ENCODE results near the gene DCUN1D2. TPM values are rescaled to one million over a fixed set of nuclear protein-coding genes. Genes with fewer than 3 reads are reported as not detected.

Gene DCUN1D2
- total RNA-seq, 1 donor from 2014 or later: 29.2 TPM

- DNase-seq (ENCODE audit: extremely low spot score, unreplicated experiment): no peak
- H3K4me1 Mint-ChIP-seq (ENCODE audit: unreplicated experiment): no peaks in the 10 kb centered on the region
- H3K36me3 Mint-ChIP-seq: no peaks in the 10 kb centered on the region
- no peaks in the 10 kb centered on the region for H3K9me3 Mint-ChIP-seq
- TF ChIP-seq, protein P1, sequence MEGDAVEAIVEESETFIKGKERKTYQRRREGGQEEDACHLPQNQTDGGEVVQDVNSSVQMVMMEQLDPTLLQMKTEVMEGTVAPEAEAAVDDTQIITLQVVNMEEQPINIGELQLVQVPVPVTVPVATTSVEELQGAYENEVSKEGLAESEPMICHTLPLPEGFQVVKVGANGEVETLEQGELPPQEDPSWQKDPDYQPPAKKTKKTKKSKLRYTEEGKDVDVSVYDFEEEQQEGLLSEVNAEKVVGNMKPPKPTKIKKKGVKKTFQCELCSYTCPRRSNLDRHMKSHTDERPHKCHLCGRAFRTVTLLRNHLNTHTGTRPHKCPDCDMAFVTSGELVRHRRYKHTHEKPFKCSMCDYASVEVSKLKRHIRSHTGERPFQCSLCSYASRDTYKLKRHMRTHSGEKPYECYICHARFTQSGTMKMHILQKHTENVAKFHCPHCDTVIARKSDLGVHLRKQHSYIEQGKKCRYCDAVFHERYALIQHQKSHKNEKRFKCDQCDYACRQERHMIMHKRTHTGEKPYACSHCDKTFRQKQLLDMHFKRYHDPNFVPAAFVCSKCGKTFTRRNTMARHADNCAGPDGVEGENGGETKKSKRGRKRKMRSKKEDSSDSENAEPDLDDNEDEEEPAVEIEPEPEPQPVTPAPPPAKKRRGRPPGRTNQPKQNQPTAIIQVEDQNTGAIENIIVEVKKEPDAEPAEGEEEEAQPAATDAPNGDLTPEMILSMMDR (conservative IDR thresholded peaks at IDR 0.05): no peak
- no peak overlapping the region for H3K4me3 Mint-ChIP-seq
- no peak overlapping the region for H3K27ac Mint-ChIP-seq
- H3K27me3 Mint-ChIP-seq: no peaks in the 10 kb centered on the region
Observed at GRCh38 chr13:113431171-113431570, 59.3 kb downstream of the DCUN1D2 start.

DNA sequence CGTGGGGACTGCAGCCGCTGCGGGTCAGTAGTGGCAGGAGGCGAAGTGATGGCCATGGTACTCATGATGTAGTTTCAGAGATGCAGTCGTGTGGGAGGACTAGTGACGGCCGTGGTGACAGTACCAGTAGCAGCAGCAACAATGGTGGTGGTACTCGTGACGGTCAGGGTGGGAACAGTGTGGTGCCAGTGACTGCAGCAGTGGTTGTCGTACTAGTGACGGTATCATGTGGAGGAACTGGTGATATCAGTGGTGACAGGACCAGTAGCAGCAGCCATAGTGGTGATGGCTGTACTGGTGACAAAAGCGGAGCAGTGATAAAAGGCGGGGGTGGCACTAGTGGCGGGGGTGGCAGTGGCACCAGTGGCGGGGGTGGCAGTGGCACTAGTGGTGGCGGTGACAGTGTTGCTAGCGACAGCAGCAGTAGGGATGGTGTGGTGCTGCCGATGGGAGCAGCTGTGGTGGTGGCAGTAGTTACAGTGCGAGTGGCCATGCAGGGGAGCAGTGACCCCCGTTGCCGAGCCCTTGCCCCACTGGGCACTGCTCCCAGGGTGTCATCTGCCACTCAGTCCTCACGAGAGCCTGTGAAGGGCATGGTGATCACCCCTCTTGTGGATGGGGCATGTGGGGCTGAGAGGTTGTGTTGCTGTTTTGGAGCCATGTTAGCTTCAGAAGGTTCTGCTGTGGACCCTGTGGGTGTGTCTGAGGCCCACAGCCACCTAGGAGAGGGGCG lies 60.0 kb downstream of the DCUN1D2 start:
- Mint-ChIP-seq H3K36me3 (no peaks in the 10 kb centered on the region), H3K27ac (no peak overlapping the region), H3K4me1 (ENCODE audit: unreplicated experiment) (no peaks in the 10 kb centered on the region), H3K4me3 (no peak overlapping the region), H3K27me3 (no peaks in the 10 kb centered on the region), H3K9me3 (no peaks in the 10 kb centered on the region)
- TF ChIP-seq, protein P1 (conservative IDR thresholded peaks at IDR 0.05): no peak
- DNase-seq (ENCODE audit: extremely low spot score, unreplicated experiment): no peak

DNA sequence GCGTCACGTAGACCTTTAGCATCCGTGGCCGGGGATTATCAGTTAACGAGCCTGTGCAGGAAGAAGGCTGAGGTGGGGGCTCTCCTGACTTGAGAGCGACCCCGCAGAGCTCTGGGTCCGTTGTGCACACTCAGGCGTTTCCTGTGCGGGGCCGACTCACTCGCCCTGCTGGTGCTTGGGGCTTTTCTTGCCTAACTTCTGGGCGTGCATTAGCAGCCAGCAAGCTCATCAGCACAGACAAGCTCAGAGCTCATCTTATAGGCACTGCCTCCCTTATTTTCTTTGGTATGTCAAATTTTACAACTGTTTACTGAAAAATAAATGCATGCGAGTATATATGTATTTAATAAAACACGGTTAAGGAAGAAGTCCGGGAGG lies 60.9 kb downstream of the DCUN1D2 start:
- Mint-ChIP-seq H3K36me3 (no peaks in the 10 kb centered on the region), H3K9me3 (no peaks in the 10 kb centered on the region), H3K4me1 (ENCODE audit: unreplicated experiment) (no peaks in the 10 kb centered on the region), H3K27ac (no peak overlapping the region), H3K4me3 (no peak overlapping the region), H3K27me3 (no peaks in the 10 kb centered on the region)
- TF ChIP-seq, protein P1 (conservative IDR thresholded peaks at IDR 0.05): no peak
- no peak for DNase-seq (ENCODE audit: extremely low spot score, unreplicated experiment)

GRCh38 chr13:113428871-113429607 lies 61.5 kb downstream of the DCUN1D2 start:
- no peak for DNase-seq (ENCODE audit: extremely low spot score, unreplicated experiment)
- TF ChIP-seq, protein P1 (conservative IDR thresholded peaks at IDR 0.05): no peak
- no peak overlapping the region for H3K27ac Mint-ChIP-seq
- H3K9me3 Mint-ChIP-seq: no peaks in the 10 kb centered on the region
- no peaks in the 10 kb centered on the region for H3K36me3 Mint-ChIP-seq
- no peak overlapping the region for H3K4me3 Mint-ChIP-seq
- no peaks in the 10 kb centered on the region for H3K27me3 Mint-ChIP-seq
- H3K4me1 Mint-ChIP-seq (ENCODE audit: unreplicated experiment): no peaks in the 10 kb centered on the region

DNA sequence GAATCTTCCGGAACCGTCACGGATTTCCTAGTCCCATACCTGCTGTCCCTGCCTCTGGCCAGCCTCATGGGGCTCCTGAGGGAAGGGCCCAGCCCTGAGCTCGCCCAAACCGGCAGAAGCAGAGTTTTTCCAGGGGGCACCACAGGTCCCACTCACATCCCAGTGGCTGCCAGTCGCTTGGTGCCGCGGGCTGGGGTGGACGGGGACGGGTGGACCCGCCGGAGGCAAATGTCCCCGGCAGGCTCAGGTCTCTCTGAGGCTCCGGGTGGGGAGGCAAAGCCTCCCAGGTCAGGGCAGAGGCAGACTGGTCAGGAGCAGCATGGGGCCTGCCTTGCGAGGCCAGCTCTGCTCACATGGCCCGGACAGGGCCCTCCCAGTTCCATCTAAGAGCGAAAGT lies 62.0 kb downstream of the DCUN1D2 start:
- no peaks in the 10 kb centered on the region for H3K9me3 Mint-ChIP-seq
- no peaks in the 10 kb centered on the region for H3K4me1 Mint-ChIP-seq (ENCODE audit: unreplicated experiment)
- no peaks in the 10 kb centered on the region for H3K36me3 Mint-ChIP-seq
- no peak overlapping the region for H3K4me3 Mint-ChIP-seq
- H3K27ac Mint-ChIP-seq: peak overlapping the region; percentile 66
- H3K27me3 Mint-ChIP-seq: no peaks in the 10 kb centered on the region
- no peak for DNase-seq (ENCODE audit: extremely low spot score, unreplicated experiment)
- TF ChIP-seq, protein P1 (conservative IDR thresholded peaks at IDR 0.05): no peak

All from type B pancreatic cell (in vitro differentiated cells).